ENCODE measurements around the gene CD38. TPM values are rescaled to one million over a fixed set of nuclear protein-coding genes. Genes with fewer than 3 reads are reported as not detected.

CD38 gene
- total RNA-seq, 4 donors from 2014 or later = 2.7 to 7.5 (median 3.4) TPM; not detected in 1

GRCh38 chr4:15885422-15885821 lies 107.3 kb downstream of the CD38 start:
- in situ Hi-C loops (cut with MboI; ENCODE audit: low pct_ligation_motif_present in 1 of 4, low pct_unique_long_range_greater_than_20kb in 1 of 4, low sequenced_read_pairs in 3 of 4) (loop anchor here in 2 of 4 donors (10.0 kb wide), 1 partner anchor 69 kb away; no protein-coding TSS in a partner anchor), intact Hi-C loops (cut with DNase I; ENCODE audit: low total_unique reads) (loop anchor here (10.0 kb wide), 1 partner anchor 69 kb away; no protein-coding TSS in a partner anchor)
- TF ChIP-seq EP300 (IDR thresholded peaks at IDR 0.05; ENCODE audit: low read depth) (no peak), POLR2A (IDR thresholded peaks at IDR 0.05) (no peak), CTCF (IDR thresholded peaks at IDR 0.05) (no peak), POLR2AphosphoS5 (IDR thresholded peaks at IDR 0.05) (no peak)
- Histone ChIP-seq H3K27me3 (no peaks in the 10 kb centered on the region), H3K4me3 (no peak overlapping the region), H3K9me3 (no peaks in the 10 kb centered on the region), H3K27ac (no peak overlapping the region), H3K36me3 (no peaks in the 10 kb centered on the region), H3K4me1 (peaks cover 3 to 18% (median 12%) of the 10 kb centered on the region in 4 donors)
- DNase-seq = no peak
- 82 to 83% methylated on average over 6 to 7 of the region's 7 CpGs for WGBS, 2 donors (ENCODE audit: low coverage in 1 of 2)

GRCh38 chr4:15888515-15888914 lies 110.4 kb downstream of the CD38 start:
- Histone ChIP-seq H3K4me1 (peaks cover 0 to 10% (median 4%) of the 10 kb centered on the region in 4 donors), H3K9me3 (no peaks in the 10 kb centered on the region), H3K4me3 (no peak overlapping the region), H3K27me3 (no peaks in the 10 kb centered on the region), H3K36me3 (no peaks in the 10 kb centered on the region), H3K27ac (no peak overlapping the region)
- TF ChIP-seq POLR2A (IDR thresholded peaks at IDR 0.05) = no peak
- no peak for DNase-seq
- 81 to 87% methylated on average over 6 to 9 of the region's 9 CpGs for WGBS, 2 donors (ENCODE audit: low coverage in 1 of 2)
- in situ Hi-C loops (cut with MboI; ENCODE audit: low pct_ligation_motif_present in 1 of 4, low pct_unique_long_range_greater_than_20kb in 1 of 4, low sequenced_read_pairs in 3 of 4) (loop anchor here in 2 of 4 donors (10.0 kb wide), 1 partner anchor 66 kb away; no protein-coding TSS in a partner anchor), intact Hi-C loops (cut with DNase I; ENCODE audit: low total_unique reads) (loop anchor here (10.0 kb wide), 1 partner anchor 66 kb away; no protein-coding TSS in a partner anchor)

GRCh38 chr4:15890246-15890829 lies 112.2 kb downstream of the CD38 start:
- H3K27ac ChIP-seq = no peak overlapping the region
- H3K4me1 ChIP-seq = no peaks in the 10 kb centered on the region
- H3K36me3 ChIP-seq = no peaks in the 10 kb centered on the region
- H3K27me3 ChIP-seq = no peaks in the 10 kb centered on the region
- 79 to 94% methylated on average over 2 to 4 of the region's 4 CpGs for WGBS, 2 donors (ENCODE audit: low coverage in 1 of 2)
- intact Hi-C loops (cut with DNase I; ENCODE audit: low total_unique reads) = no loop called here
- no peak overlapping the region for H3K4me3 ChIP-seq
- no peak for DNase-seq
- TF ChIP-seq POLR2A (IDR thresholded peaks at IDR 0.05) (no peak), EP300 (IDR thresholded peaks at IDR 0.05; ENCODE audit: low read depth) (no peak), POLR2AphosphoS5 (IDR thresholded peaks at IDR 0.05) (no peak), CTCF (IDR thresholded peaks at IDR 0.05) (no peak)
- in situ Hi-C loops (cut with MboI; ENCODE audit: low pct_ligation_motif_present in 1 of 4, low pct_unique_long_range_greater_than_20kb in 1 of 4, low sequenced_read_pairs in 3 of 4) = no loop called here
- H3K9me3 ChIP-seq = no peaks in the 10 kb centered on the region

GRCh38 chr4:15891312-15891711 lies 113.2 kb downstream of the CD38 start:
- H3K27me3 ChIP-seq = no peaks in the 10 kb centered on the region
- WGBS, 2 donors (ENCODE audit: low coverage in 1 of 2) = 61 to 63% methylated on average over 4 of the region's 4 CpGs
- no peak overlapping the region for H3K4me3 ChIP-seq
- in situ Hi-C loops (cut with MboI; ENCODE audit: low pct_ligation_motif_present in 1 of 4, low pct_unique_long_range_greater_than_20kb in 1 of 4, low sequenced_read_pairs in 3 of 4) (no loop called here), intact Hi-C loops (cut with DNase I; ENCODE audit: low total_unique reads) (no loop called here)
- no peaks in the 10 kb centered on the region for H3K36me3 ChIP-seq
- no peaks in the 10 kb centered on the region for H3K4me1 ChIP-seq
- TF ChIP-seq EP300 (IDR thresholded peaks at IDR 0.05; ENCODE audit: low read depth) = no peak
- no peak for TF ChIP-seq POLR2A (IDR thresholded peaks at IDR 0.05)
- TF ChIP-seq CTCF (IDR thresholded peaks at IDR 0.05) = no peak
- TF ChIP-seq POLR2AphosphoS5 (IDR thresholded peaks at IDR 0.05) = no peak
- no peak for DNase-seq
- H3K27ac ChIP-seq = no peak overlapping the region
- H3K9me3 ChIP-seq = no peaks in the 10 kb centered on the region

Measured in transverse colon (tissue), 4 donors.